Upper lobe of left lung (tissue), 6 donors: ENCODE data around the gene SLC27A4. TPM values are rescaled to one million over a fixed set of nuclear protein-coding genes. Genes with fewer than 3 reads are reported as not detected.

Experiments
- ATAC-seq, 2 donors: fragments of 200-7000 bp; cut with Tn5 transposase; one replicate each; pipeline ENCODE4 v1.9.1; 2022; ENCODE audit warnings: mild to moderate bottlenecking in 2 of 2, moderate library complexity in 2 of 2; ENCODE audit not compliant: low FRiP score in 2 of 2
- DNase-seq, 2 donors: peaks; one replicate each; pipeline ENCODE4 v3.0.0-alpha.2; 2019 to 2020
- H3K27ac ChIP-seq, 4 donors: fragments of 200-600 bp; sonication (generic); one replicate each; pipeline ENCODE4 v1.5.1; 2016 to 2019
- H3K27me3 ChIP-seq, 4 donors: fragments of 200-600 bp; sonication (generic); one replicate each; pipeline ENCODE4 v1.5.1; 2017 to 2019
- H3K36me3 ChIP-seq, 4 donors: fragments of 200-600 bp; sonication (generic); one replicate each; pipeline ENCODE4 v1.5.1; 2016 to 2019
- H3K4me1 ChIP-seq, 4 donors: fragments of 200-600 bp; sonication (generic); one replicate each; pipeline ENCODE4 v1.5.1; 2018 to 2019
- H3K4me3 ChIP-seq, 4 donors: fragments of 200-600 bp; sonication (generic); one replicate each; pipeline ENCODE4 v1.5.1; 2017 to 2019; ENCODE audit warnings: mild to moderate bottlenecking in 2 of 4, moderate library complexity in 1 of 4
- H3K9me3 ChIP-seq, 4 donors: fragments of 200-600 bp; sonication (generic); one replicate each; pipeline ENCODE4 v1.5.1; 2018 to 2019
- CTCF ChIP-seq, 6 experiments: fragments of 450-650 bp in 4 of 6; fragments of 200-600 bp in 2 of 6; sonication (generic) in 2 of 6; IDR thresholded peaks; one replicate each; pipeline ENCODE4 v1.5.1; 2016 to 2019; ENCODE audit warnings: antibody characterized with exemption in 6 of 6
- EP300 ChIP-seq, 4 donors: sonication (generic); formaldehyde crosslinking; IDR thresholded peaks; one replicate each; pipeline ENCODE4 v1.5.1; 2017; ENCODE audit warnings: antibody characterized with exemption in 4 of 4, control low read depth in 2 of 4
- POLR2A ChIP-seq, 4 donors: fragments of 450-650 bp; IDR thresholded peaks; one replicate each; pipeline ENCODE4 v1.5.1; 2016 to 2017; ENCODE audit warnings: antibody characterized with exemption in 4 of 4, mild to moderate bottlenecking in 2 of 4
- POLR2AphosphoS5 ChIP-seq, 2 donors: sonication (generic); formaldehyde crosslinking; IDR thresholded peaks; one replicate each; pipeline ENCODE4 v1.5.1; 2017; ENCODE audit warnings: antibody characterized with exemption in 2 of 2
- WGBS, 2 donors: methylation state at CpG; one replicate each; pipeline ENCODE4 v1.1.5; 2017 to 2018; 5-methylcytosine and 5-hydroxymethylcytosine counted together
- total RNA-seq, 6 donors: library from RNA; depleted of rRNA in 4 of 6; stranded (reverse); fragments of >200 nt in 4 of 6; gene quantifications; one replicate each; pipeline versions ENCODE4 v1.1.0 to v1.2.1, GENCODE V29; 2016 to 2021
- donor health status: DM: no; HTN: no; CAD: no; lungs with moderate emphysema.
- donor health status: DM: no; HTN: yes; CAD: no; lungs with severe emphysema.

The SLC27A4 gene
- total RNA-seq, 6 donors from 2014 or later = 17.8 to 30.1 (median 19.5) TPM

GRCh38 chr9:128323212-128323730 lies 17.1 kb upstream of the SLC27A4 start:
- TF ChIP-seq POLR2AphosphoS5 (IDR thresholded peaks at IDR 0.05) (no peak), POLR2A (IDR thresholded peaks at IDR 0.05) (no peak), EP300 (IDR thresholded peaks at IDR 0.05) (no peak), CTCF (IDR thresholded peaks at IDR 0.05) (no peak)
- peaks cover 19 to 33% (median 22%) of the 10 kb centered on the region in 4 donors for H3K4me1 ChIP-seq
- no peaks in the 10 kb centered on the region for H3K9me3 ChIP-seq
- DNase-seq = no peak
- no peak for ATAC-seq
- H3K27ac ChIP-seq = peak overlapping the region; percentile 83 to 92 (median 89)
- H3K36me3 ChIP-seq = peaks cover 0 to 44% (median 20%) of the 10 kb centered on the region in 4 donors
- no peaks in the 10 kb centered on the region for H3K27me3 ChIP-seq
- WGBS, 2 donors = 28 to 32% methylated on average over 11 to 16 of the region's 16 CpGs
- H3K4me3 ChIP-seq = peak overlapping the region; percentile 66 to 100 (median 90)

- Histone ChIP-seq H3K9me3 (no peaks in the 10 kb centered on the region), H3K36me3 (peaks cover 0 to 41% (median 22%) of the 10 kb centered on the region in 4 donors), H3K27me3 (no peaks in the 10 kb centered on the region), H3K27ac (peak overlapping the region in 1 of 4 donors; percentile 89), H3K4me1 (peaks cover 19 to 33% (median 22%) of the 10 kb centered on the region in 4 donors), H3K4me3 (peak overlapping the region in 3 of 4 donors; percentile 66 to 95 (median 85))
- WGBS, 2 donors = 80 to 83% methylated on average over 12 of the region's 12 CpGs
- ATAC-seq (no peak), DNase-seq (no peak)
- TF ChIP-seq CTCF (IDR thresholded peaks at IDR 0.05) = no peak
- no peak for TF ChIP-seq POLR2A (IDR thresholded peaks at IDR 0.05)
- TF ChIP-seq POLR2AphosphoS5 (IDR thresholded peaks at IDR 0.05) = no peak
- TF ChIP-seq EP300 (IDR thresholded peaks at IDR 0.05) = no peak
Measured at GRCh38 chr9:128323791-128324190, 16.5 kb upstream of the SLC27A4 start.

GRCh38 chr9:128324401-128324800 lies 15.9 kb upstream of the SLC27A4 start:
- TF ChIP-seq CTCF (IDR thresholded peaks at IDR 0.05) = no peak
- TF ChIP-seq POLR2A (IDR thresholded peaks at IDR 0.05) = no peak
- TF ChIP-seq POLR2AphosphoS5 (IDR thresholded peaks at IDR 0.05) = no peak
- no peak for TF ChIP-seq EP300 (IDR thresholded peaks at IDR 0.05)
- Histone ChIP-seq H3K4me1 (peaks cover 19 to 33% (median 22%) of the 10 kb centered on the region in 4 donors), H3K36me3 (peaks cover 0 to 43% (median 23%) of the 10 kb centered on the region in 4 donors), H3K27ac (no peak overlapping the region), H3K9me3 (no peaks in the 10 kb centered on the region), H3K4me3 (no peak overlapping the region), H3K27me3 (no peaks in the 10 kb centered on the region)
- no peak for ATAC-seq
- 88 to 94% methylated on average over 1 of the region's 1 CpG for WGBS, 2 donors
- DNase-seq = no peak

- Histone ChIP-seq H3K36me3 (peaks cover 0 to 43% (median 23%) of the 10 kb centered on the region in 4 donors), H3K4me1 (peaks cover 19 to 33% (median 22%) of the 10 kb centered on the region in 4 donors), H3K27ac (no peak overlapping the region), H3K9me3 (no peaks in the 10 kb centered on the region), H3K4me3 (no peak overlapping the region), H3K27me3 (no peaks in the 10 kb centered on the region)
- ATAC-seq (no peak), DNase-seq (no peak)
- WGBS, 2 donors = 91 to 92% methylated on average over 12 to 13 of the region's 13 CpGs
- no peak for TF ChIP-seq POLR2AphosphoS5 (IDR thresholded peaks at IDR 0.05)
- no peak for TF ChIP-seq POLR2A (IDR thresholded peaks at IDR 0.05)
- no peak for TF ChIP-seq EP300 (IDR thresholded peaks at IDR 0.05)
- no peak for TF ChIP-seq CTCF (IDR thresholded peaks at IDR 0.05)
Measured at GRCh38 chr9:128325629-128326028, 14.7 kb upstream of the SLC27A4 start.

- 90 to 91% methylated on average over 3 to 11 of the region's 11 CpGs for WGBS, 2 donors
- H3K27me3 ChIP-seq = no peaks in the 10 kb centered on the region
- H3K4me1 ChIP-seq = no peaks in the 10 kb centered on the region
- no peak for DNase-seq
- H3K36me3 ChIP-seq = peaks cover 0 to 31% (median 17%) of the 10 kb centered on the region in 4 donors
- TF ChIP-seq POLR2AphosphoS5 (IDR thresholded peaks at IDR 0.05) = no peak
- TF ChIP-seq EP300 (IDR thresholded peaks at IDR 0.05) = no peak
- no peak for TF ChIP-seq CTCF (IDR thresholded peaks at IDR 0.05)
- TF ChIP-seq POLR2A (IDR thresholded peaks at IDR 0.05) = no peak
- ATAC-seq = no peak
- no peaks in the 10 kb centered on the region for H3K9me3 ChIP-seq
- H3K27ac ChIP-seq = no peak overlapping the region
- no peak overlapping the region for H3K4me3 ChIP-seq
Measured at GRCh38 chr9:128333451-128333869, 6.9 kb upstream of the SLC27A4 start.
